Measurements from ENCODE around the gene CDRT4. TPM values are rescaled to one million over a fixed set of nuclear protein-coding genes. Genes with fewer than 3 reads are reported as not detected.

CDRT4 gene
- total RNA-seq, 1 experiment from 2014 or later = 6.2 TPM

GRCh38 chr17:15405058-15405415 is 62.4 kb downstream of the CDRT4 start:
- TF ChIP-seq FOSL1 (IDR thresholded peaks at IDR 0.05; ENCODE audit: low read depth) (no peak), EZH2 (IDR thresholded peaks at IDR 0.05) (no peak), POLR2A (IDR thresholded peaks at IDR 0.05; ENCODE audit: borderline replicate concordance, extremely low read depth, insufficient read depth, insufficient read length) (no peak), EGR1 (IDR thresholded peaks at IDR 0.05; ENCODE audit: low read depth) (no peak), ZNF274 (IDR thresholded peaks at IDR 0.05; ENCODE audit: low read depth, low read length) (no peak), POLR2AphosphoS5 (IDR thresholded peaks at IDR 0.05; ENCODE audit: low read depth, low read length) (no peak), ZBTB33 (IDR thresholded peaks at IDR 0.05; ENCODE audit: extremely low read depth, insufficient replicate concordance, low read length) (no peak), ELF1 (IDR thresholded peaks at IDR 0.05; ENCODE audit: borderline replicate concordance, low read depth) (no peak), CEBPB (IDR thresholded peaks at IDR 0.05; ENCODE audit: low read depth) (no peak), SRF (IDR thresholded peaks at IDR 0.05; ENCODE audit: low read depth) (no peak), RAD21 (IDR thresholded peaks at IDR 0.05; ENCODE audit: low read depth) (no peak), TCF7L2 (IDR thresholded peaks at IDR 0.05; ENCODE audit: borderline replicate concordance, extremely low read depth, insufficient read depth, insufficient read length) (no peak), CBX3 (IDR thresholded peaks at IDR 0.05; ENCODE audit: low read depth) (no peak), SIN3A (IDR thresholded peaks at IDR 0.05; ENCODE audit: low read depth) (no peak), REST (IDR thresholded peaks at IDR 0.05; ENCODE audit: low read depth) (no peak), ZFX (IDR thresholded peaks at IDR 0.05) (no peak), YY1 (IDR thresholded peaks at IDR 0.05; ENCODE audit: extremely low read depth, insufficient replicate concordance, low read depth, low read length) (no peak)
- TF ChIP-seq, protein P1, sequence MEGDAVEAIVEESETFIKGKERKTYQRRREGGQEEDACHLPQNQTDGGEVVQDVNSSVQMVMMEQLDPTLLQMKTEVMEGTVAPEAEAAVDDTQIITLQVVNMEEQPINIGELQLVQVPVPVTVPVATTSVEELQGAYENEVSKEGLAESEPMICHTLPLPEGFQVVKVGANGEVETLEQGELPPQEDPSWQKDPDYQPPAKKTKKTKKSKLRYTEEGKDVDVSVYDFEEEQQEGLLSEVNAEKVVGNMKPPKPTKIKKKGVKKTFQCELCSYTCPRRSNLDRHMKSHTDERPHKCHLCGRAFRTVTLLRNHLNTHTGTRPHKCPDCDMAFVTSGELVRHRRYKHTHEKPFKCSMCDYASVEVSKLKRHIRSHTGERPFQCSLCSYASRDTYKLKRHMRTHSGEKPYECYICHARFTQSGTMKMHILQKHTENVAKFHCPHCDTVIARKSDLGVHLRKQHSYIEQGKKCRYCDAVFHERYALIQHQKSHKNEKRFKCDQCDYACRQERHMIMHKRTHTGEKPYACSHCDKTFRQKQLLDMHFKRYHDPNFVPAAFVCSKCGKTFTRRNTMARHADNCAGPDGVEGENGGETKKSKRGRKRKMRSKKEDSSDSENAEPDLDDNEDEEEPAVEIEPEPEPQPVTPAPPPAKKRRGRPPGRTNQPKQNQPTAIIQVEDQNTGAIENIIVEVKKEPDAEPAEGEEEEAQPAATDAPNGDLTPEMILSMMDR (IDR thresholded peaks at IDR 0.05 in 2 of 3, conservative IDR thresholded peaks at IDR 0.05 in 1 of 3; ENCODE audit: borderline replicate concordance in 1 of 3, insufficient read depth in 1 of 3, low read depth in 2 of 3, low read length in 2 of 3) = no peak
- TF ChIP-seq, protein P2, sequence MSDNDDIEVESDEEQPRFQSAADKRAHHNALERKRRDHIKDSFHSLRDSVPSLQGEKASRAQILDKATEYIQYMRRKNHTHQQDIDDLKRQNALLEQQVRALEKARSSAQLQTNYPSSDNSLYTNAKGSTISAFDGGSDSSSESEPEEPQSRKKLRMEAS (IDR thresholded peaks at IDR 0.05) = no peak
- TF ChIP-seq, protein P3, sequence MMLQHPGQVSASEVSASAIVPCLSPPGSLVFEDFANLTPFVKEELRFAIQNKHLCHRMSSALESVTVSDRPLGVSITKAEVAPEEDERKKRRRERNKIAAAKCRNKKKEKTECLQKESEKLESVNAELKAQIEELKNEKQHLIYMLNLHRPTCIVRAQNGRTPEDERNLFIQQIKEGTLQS (IDR thresholded peaks at IDR 0.05) = no peak
- no peak for ATAC-seq
- Histone ChIP-seq H2AFZ (ENCODE audit: low read depth, low read length, poor library complexity, severe bottlenecking) (no peak overlapping the region), H3K9ac (ENCODE audit: low read length) (no peak overlapping the region), H3K9me3 (ENCODE audit: control insufficient read depth in 1 of 2, insufficient read depth in 1 of 2, low read depth in 1 of 2, low read length in 2 of 2) (no peaks in the 10 kb centered on the region), H3K4me3 (replicated peaks in 1 of 2; ENCODE audit: low read depth in 1 of 2, low read length in 2 of 2) (no peak overlapping the region), H4K20me1 (ENCODE audit: insufficient read depth) (no peaks in the 10 kb centered on the region), H3K27me3 (ENCODE audit: insufficient read depth, low read length) (no peaks in the 10 kb centered on the region), H3K36me3 (ENCODE audit: control insufficient read depth in 1 of 2, insufficient read depth in 2 of 2, low read length in 2 of 2) (no peaks in the 10 kb centered on the region), H3K9me2 (ENCODE audit: insufficient read depth) (no peaks in the 10 kb centered on the region), H3K4me2 (ENCODE audit: low read length) (no peak overlapping the region), H3K79me2 (ENCODE audit: insufficient read depth, low read length) (no peaks in the 10 kb centered on the region), H3K4me1 (ENCODE audit: control insufficient read depth in 1 of 2, insufficient read depth in 2 of 2, low read length in 2 of 2) (no peaks in the 10 kb centered on the region), H3K27ac (ENCODE audit: low read depth, low read length) (no peak overlapping the region)
- POLR2A ChIA-PET = no interaction called here
- CTCF ChIA-PET = no interaction called here
- RAD21 ChIA-PET (ENCODE audit: low non-redundant PET in 1 of 2, low total read pairs in 2 of 2, uncharacterized antibody in 2 of 2, unreplicated experiment in 2 of 2) = no interaction called here
- no peak for DNase-seq (ENCODE audit: low read depth, low spot score)
- BruUV-seq (replicated peaks) = no TSS peak
- intact Hi-C loops (cut with micrococcal nuclease) = no loop called here

All from HCT116 (cell line).